KBM-7 (cell line): ENCODE results near the gene ANXA9.

Source experiments
- DNase-seq: peaks from one replicate; pipeline ENCODE4 v3.0.0-alpha.2; 2015
- in situ Hi-C: fragments of 300-500 bp; cut with MboI; formaldehyde crosslinking; loops from 2 replicates; pipeline ENCODE4 v1.14.3; 2020; ENCODE audit warnings: low sequenced_read_pairs, low pct_unique_long_range_greater_than_20kb, mixed read lengths

Gene ANXA9

DNA sequence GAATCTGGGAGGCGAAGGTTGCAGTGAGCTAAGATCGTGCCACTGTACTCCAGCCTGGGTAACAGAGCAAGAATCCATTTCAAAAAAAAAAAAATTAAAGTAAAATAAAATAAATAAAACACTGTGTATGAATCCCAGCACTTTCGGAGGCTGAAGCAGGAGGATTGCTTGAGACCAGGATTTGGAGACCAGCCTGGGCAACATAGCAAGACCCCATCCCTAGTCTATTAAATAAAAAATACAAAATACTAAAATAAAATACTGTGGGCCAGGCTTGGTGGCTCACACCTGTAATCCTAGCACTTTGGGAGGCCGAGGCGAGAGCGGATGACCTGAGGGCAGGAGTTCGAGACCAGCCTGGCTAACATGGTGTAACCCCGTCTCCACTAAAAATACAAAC, 50.1 kb downstream of the ANXA9 start:
- no peak for DNase-seq
- in situ Hi-C loops: no loop called here

DNA sequence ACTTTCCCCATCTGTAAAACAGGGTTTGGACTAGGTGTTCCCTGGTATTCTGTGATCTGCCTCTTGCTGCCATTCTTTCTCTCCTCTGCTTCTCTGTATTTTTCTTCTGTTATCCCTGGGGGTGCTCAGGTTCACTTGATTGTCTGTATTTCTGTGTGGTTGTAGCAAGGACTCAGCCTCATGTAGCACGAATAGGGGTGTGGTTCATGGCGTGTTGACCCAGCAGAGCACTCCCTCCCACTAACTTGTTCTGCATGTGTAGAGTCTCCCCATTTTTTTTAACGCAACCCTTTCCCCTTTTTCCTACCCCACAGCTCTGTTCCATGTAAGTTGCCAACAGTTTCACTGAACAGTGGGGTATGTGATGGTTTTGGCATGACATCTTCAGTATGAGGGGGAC, 53.1 kb downstream of the ANXA9 start:
- no peak for DNase-seq
- in situ Hi-C loops: no loop called here

DNA sequence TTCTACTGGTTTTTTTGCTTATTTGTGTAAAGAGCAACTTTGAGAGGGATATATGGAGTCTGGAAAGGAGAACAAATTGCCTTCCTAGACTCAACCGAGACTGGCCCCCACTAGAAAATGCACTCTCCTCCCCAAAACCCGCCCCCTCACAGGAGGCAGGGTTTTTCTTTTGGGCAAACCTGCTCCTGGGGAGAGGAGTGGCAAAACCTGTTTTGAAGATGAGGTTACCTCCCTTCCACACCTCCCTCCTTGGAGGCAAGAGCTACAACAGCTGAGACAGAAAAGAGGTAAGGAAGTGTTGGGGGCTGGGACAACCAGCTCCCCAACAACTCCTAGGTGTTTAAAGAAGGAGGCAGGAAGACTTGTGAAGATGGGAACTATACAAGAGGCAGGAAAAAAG, 54.3 kb downstream of the ANXA9 start, which contains the start of gene BNIPL:
BNIPL (plus strand) TSS at position 231 of the 400 bp plus-strand sequence; CDS start at position 371, 140 bp downstream.
- in situ Hi-C loops: no loop called here
- DNase-seq: no peak

DNA sequence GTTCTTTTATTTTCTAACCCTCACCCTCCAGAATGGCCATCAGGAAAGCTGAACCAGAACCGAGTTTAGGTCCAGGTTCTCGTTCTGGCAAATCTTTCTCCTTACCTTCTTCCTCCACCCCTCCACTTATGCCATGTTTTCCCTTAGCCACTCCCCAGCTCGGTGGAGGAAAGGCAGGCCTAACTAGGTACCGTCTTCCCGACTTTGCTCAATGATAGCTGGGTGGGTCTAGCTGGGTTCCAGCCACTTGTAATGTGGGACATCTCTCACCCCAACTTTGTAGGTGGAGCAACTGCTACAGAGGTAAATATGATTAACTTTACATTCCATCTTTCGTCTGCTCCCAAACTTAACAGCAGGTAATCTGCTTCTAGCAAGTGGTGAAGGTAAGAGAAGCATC, 54.9 kb downstream of the ANXA9 start:
- DNase-seq: no peak
- in situ Hi-C loops: no loop called here

DNA sequence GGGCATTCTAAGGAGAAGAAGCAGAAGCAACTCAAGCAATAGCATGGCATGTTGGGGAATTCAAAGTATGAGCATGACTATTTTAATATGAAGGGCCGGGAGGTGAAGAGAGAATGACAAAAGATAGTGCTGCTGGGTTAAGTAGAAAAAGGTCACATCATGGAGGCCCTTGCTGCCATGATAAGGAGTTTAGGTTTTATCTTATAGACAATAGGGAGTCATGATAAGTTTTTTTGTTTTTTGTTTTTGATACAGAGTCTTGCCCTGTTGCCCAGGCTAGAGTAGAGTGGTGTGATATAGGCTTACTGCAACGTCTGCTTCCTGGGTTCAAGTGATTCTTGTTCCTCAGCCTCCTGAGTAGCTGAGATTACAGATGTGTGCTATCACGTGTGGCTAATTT, 57.4 kb downstream of the ANXA9 start:
- DNase-seq: no peak

DNA sequence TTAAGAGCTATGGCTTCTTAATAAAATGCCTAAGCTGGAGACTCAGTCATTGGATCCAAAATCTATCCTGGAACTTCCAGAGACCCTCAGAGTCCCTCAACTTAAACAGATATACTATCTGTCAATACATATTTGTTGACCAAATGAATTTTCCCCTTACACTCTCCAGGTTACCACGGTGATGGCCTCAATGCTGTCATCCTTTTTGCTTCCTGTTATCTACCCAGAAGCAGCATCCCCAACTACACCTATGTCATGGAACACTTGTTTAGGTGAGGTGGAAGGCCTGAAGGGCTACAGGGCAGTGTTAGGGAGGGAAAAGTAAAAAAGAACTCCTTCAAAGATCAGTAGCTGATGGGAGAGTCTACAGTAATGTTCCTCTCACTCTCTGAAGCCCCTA, 61.1 kb downstream of the ANXA9 start:
- no peak for DNase-seq
- in situ Hi-C loops: no loop called here

More for the DNA sequence above, 57.4 kb downstream of the ANXA9 start:
- in situ Hi-C loops: no loop called here
